ENCODE measurements around the gene SRGAP3.

- peak; percentile 92 for TF ChIP-seq CTCF (IDR thresholded peaks at IDR 0.05; ENCODE audit: low read depth, low read length)
- no peak for TF ChIP-seq EZH2phosphoT487 (IDR thresholded peaks at IDR 0.05; ENCODE audit: low read depth)
Measured at GRCh38 chr3:8987645-8988383, 261.6 kb downstream of the SRGAP3 start.

Measured in OCI-LY3 (cell line).